NB4 (cell line): Measurements from ENCODE around the gene NEMP1.

ENCODE experiments used
- POLR2A ChIP-seq: IDR thresholded peaks from 2 replicates; pipeline ENCODE4 v1.6.1; 2011; ENCODE audit warnings: mild to moderate bottlenecking; ENCODE audit not compliant: insufficient read length; ENCODE audit errors: extremely low read depth
- TF ChIP-seq, protein P1 (sequence below): IDR thresholded peaks from one replicate; pipeline ENCODE4 v1.5.1; 2012; ENCODE audit warnings: low read depth, low read length

DNA sequence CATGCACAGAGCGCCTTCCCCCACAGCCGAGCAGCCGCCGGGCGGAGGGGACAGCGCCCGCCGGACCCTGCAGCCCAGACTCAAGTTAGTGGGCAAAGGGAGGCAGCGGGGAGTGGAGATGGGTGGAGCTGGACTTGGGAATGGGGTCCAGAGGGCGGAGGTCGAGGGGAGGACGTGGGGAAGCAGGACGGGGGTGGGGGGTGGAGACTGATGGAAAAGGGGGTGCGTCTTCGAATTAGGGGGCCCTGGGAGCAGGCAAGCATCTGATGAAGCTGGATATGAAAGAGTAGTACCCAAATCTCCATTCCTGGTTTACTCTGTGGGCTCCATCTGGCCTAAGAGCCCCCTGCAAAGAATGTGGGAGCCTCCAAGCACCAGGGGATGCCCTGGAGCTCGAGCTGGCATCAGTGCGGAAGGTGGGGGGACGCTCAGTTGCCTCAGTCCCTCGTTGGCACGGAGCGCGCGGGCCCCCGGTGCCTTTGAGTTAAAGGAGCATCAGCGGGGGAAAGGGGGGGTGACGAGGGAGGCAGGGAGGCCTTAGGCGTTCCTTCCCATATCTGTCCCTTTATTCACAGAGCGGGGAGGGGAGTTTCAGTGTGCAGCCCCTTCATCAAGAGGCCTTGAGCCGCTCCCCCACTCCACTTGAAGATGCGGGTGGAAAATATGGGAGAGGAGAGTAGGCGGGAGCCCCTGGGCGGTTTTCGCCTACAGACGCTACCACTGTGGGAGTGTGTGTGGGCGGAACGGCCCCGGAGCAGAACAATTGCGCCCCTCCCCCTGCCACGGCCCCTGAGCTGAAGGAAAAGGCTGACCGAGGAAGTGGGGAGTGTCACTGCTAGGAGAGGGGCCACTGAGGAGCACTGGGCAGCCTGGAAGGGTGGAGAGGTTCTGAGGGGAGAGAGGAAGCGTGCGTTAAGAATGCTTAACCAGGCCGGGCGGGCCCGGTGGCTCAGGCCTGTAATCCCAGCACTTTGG lies 11.0 kb upstream of the NEMP1 start:
- TF ChIP-seq, protein P1, sequence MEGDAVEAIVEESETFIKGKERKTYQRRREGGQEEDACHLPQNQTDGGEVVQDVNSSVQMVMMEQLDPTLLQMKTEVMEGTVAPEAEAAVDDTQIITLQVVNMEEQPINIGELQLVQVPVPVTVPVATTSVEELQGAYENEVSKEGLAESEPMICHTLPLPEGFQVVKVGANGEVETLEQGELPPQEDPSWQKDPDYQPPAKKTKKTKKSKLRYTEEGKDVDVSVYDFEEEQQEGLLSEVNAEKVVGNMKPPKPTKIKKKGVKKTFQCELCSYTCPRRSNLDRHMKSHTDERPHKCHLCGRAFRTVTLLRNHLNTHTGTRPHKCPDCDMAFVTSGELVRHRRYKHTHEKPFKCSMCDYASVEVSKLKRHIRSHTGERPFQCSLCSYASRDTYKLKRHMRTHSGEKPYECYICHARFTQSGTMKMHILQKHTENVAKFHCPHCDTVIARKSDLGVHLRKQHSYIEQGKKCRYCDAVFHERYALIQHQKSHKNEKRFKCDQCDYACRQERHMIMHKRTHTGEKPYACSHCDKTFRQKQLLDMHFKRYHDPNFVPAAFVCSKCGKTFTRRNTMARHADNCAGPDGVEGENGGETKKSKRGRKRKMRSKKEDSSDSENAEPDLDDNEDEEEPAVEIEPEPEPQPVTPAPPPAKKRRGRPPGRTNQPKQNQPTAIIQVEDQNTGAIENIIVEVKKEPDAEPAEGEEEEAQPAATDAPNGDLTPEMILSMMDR: no peak
- TF ChIP-seq POLR2A: peak; percentile 13
